Breast epithelium (tissue), 4 donors: ENCODE results near the gene CPM. TPM values are rescaled to one million over a fixed set of nuclear protein-coding genes. Genes with fewer than 3 reads are reported as not detected.
A peak's percentile ranks its signal among the peaks of the same experiment; 100 is the strongest.

ENCODE experiments used
- DNase-seq, 2 donors: peaks; one replicate each; pipeline ENCODE4 v3.0.0-alpha.2; 2019; ENCODE audit warnings: low spot score in 2 of 2
- H3K27ac ChIP-seq, 2 donors: fragments of 200-600 bp; sonication (generic) in 1 of 2; one replicate each; pipeline ENCODE4 v1.5.1; 2016 to 2019; ENCODE audit warnings: mild to moderate bottlenecking in 1 of 2
- H3K27me3 ChIP-seq, 2 donors: fragments of 200-600 bp; sonication (generic) in 1 of 2; one replicate each; pipeline versions ENCODE4 v1.5.1 to v1.6.0; 2017 to 2019; ENCODE audit warnings: control low read depth in 1 of 2, mild to moderate bottlenecking in 1 of 2
- H3K36me3 ChIP-seq: fragments of 200-600 bp; one replicate; pipeline ENCODE4 v1.5.1; 2019
- H3K4me1 ChIP-seq, 2 donors: fragments of 200-600 bp; sonication (generic); one replicate each; pipeline ENCODE4 v1.5.1; 2016 to 2019; ENCODE audit warnings: control low read depth in 1 of 2
- H3K4me3 ChIP-seq, 3 donors: fragments of 200-600 bp; sonication (generic); 1 replicate in 2 of 3; 2 replicates in 1 of 3; pipeline ENCODE4 v1.5.1; 2016 to 2019; ENCODE audit warnings: mild to moderate bottlenecking in 3 of 3, moderate library complexity in 2 of 3
- H3K9me3 ChIP-seq, 2 donors: fragments of 200-600 bp; sonication (generic) in 1 of 2; one replicate each; pipeline ENCODE4 v1.5.1; 2016 to 2019; ENCODE audit warnings: control low read depth in 1 of 2
- CTCF ChIP-seq, 3 donors: fragments of 450-650 bp; IDR thresholded peaks; one replicate each; pipeline ENCODE4 v1.5.1; 2016 to 2017; ENCODE audit warnings: antibody characterized with exemption in 3 of 3, mild to moderate bottlenecking in 3 of 3, moderate library complexity in 3 of 3
- POLR2A ChIP-seq: fragments of 450-650 bp; IDR thresholded peaks from one replicate; pipeline ENCODE4 v1.6.1; 2016; ENCODE audit warnings: antibody characterized with exemption, mild to moderate bottlenecking, moderate library complexity
- POLR2AphosphoS5 ChIP-seq, 3 donors: sonication (generic); formaldehyde crosslinking; IDR thresholded peaks; one replicate each; pipeline ENCODE4 v1.6.1; 2017; ENCODE audit warnings: antibody characterized with exemption in 3 of 3
- intact Hi-C: fragments of 100-400 bp; cut with DNase I; formaldehyde crosslinking; loops from one replicate; pipeline ENCODE4 v1.15.1; 2023; ENCODE audit warnings: low total_unique reads
- total RNA-seq, 3 donors: library from RNA; depleted of rRNA; stranded (reverse); fragments of >200 nt; gene quantifications; one replicate each; pipeline ENCODE4 v1.1.0, GENCODE V29; 2016

CPM gene
- total RNA-seq, 3 donors from 2014 or later: 63.4 to 1,281 (median 78.3) TPM

GRCh38 chr12:68957273-68957672, 24.3 kb upstream of the CPM start:
- Histone ChIP-seq H3K4me3 (no peak overlapping the region), H3K9me3 (no peaks in the 10 kb centered on the region), H3K36me3 (no peaks in the 10 kb centered on the region), H3K27me3 (no peaks in the 10 kb centered on the region), H3K27ac (no peak overlapping the region), H3K4me1 (no peaks in the 10 kb centered on the region)
- no peak for TF ChIP-seq POLR2A
- no peak for TF ChIP-seq POLR2AphosphoS5 (IDR thresholded peaks at IDR 0.05)
- TF ChIP-seq CTCF (IDR thresholded peaks at IDR 0.05): no peak
- intact Hi-C loops: no loop called here
- DNase-seq: no peak

- H3K27me3 ChIP-seq: no peaks in the 10 kb centered on the region
- H3K9me3 ChIP-seq: no peaks in the 10 kb centered on the region
- TF ChIP-seq POLR2AphosphoS5 (IDR thresholded peaks at IDR 0.05) (no peak), CTCF (IDR thresholded peaks at IDR 0.05) (no peak), POLR2A (no peak)
- no peak overlapping the region for H3K4me3 ChIP-seq
- H3K4me1 ChIP-seq: no peaks in the 10 kb centered on the region
- no peaks in the 10 kb centered on the region for H3K36me3 ChIP-seq
- no peak for DNase-seq
- H3K27ac ChIP-seq: no peak overlapping the region
- intact Hi-C loops: no loop called here
Observed at GRCh38 chr12:68956466-68956865, 23.5 kb upstream of the CPM start.

- intact Hi-C loops: no loop called here
- H3K27me3 ChIP-seq: no peaks in the 10 kb centered on the region
- no peak for DNase-seq
- H3K27ac ChIP-seq: no peak overlapping the region
- no peaks in the 10 kb centered on the region for H3K36me3 ChIP-seq
- H3K4me1 ChIP-seq: no peaks in the 10 kb centered on the region
- no peaks in the 10 kb centered on the region for H3K9me3 ChIP-seq
- TF ChIP-seq POLR2AphosphoS5 (IDR thresholded peaks at IDR 0.05) (no peak), POLR2A (no peak), CTCF (IDR thresholded peaks at IDR 0.05) (no peak)
- no peak overlapping the region for H3K4me3 ChIP-seq
Observed at GRCh38 chr12:68954811-68955210, 21.8 kb upstream of the CPM start.

GRCh38 chr12:68953536-68953935, 20.6 kb upstream of the CPM start:
- intact Hi-C loops: no loop called here
- no peaks in the 10 kb centered on the region for H3K36me3 ChIP-seq
- TF ChIP-seq CTCF (IDR thresholded peaks at IDR 0.05) (no peak), POLR2AphosphoS5 (IDR thresholded peaks at IDR 0.05) (no peak), POLR2A (no peak)
- H3K9me3 ChIP-seq: no peaks in the 10 kb centered on the region
- no peak overlapping the region for H3K27ac ChIP-seq
- H3K4me1 ChIP-seq: no peaks in the 10 kb centered on the region
- no peaks in the 10 kb centered on the region for H3K27me3 ChIP-seq
- DNase-seq: no peak
- no peak overlapping the region for H3K4me3 ChIP-seq

GRCh38 chr12:68951652-68952051, 18.7 kb upstream of the CPM start:
- DNase-seq: no peak
- H3K27me3 ChIP-seq: no peaks in the 10 kb centered on the region
- no peaks in the 10 kb centered on the region for H3K36me3 ChIP-seq
- TF ChIP-seq CTCF (IDR thresholded peaks at IDR 0.05) (no peak), POLR2A (no peak), POLR2AphosphoS5 (IDR thresholded peaks at IDR 0.05) (peak in 1 of 3 donors; percentile 58)
- no peaks in the 10 kb centered on the region for H3K9me3 ChIP-seq
- H3K4me3 ChIP-seq: no peak overlapping the region
- intact Hi-C loops: no loop called here
- H3K27ac ChIP-seq: peak overlapping the region in 1 of 2 donors; percentile 8
- H3K4me1 ChIP-seq: no peaks in the 10 kb centered on the region
